Activated CD4-positive, alpha-beta T cell treated with anti-CD3 and anti-CD28 coated beads, Interleukin-2, amount 50 U/mL, for 24 hours (primary cell): ENCODE measurements around the gene DNAL4.

ENCODE experiments used
- DNase-seq, 2 donors: peaks; one replicate each; pipeline ENCODE4 v3.0.0-alpha.2; 2020; ENCODE audit warnings: low read depth in 1 of 2, low spot score in 1 of 2

The DNAL4 gene

GRCh38 chr22:38741576-38741975 is 52.4 kb downstream of the DNAL4 start:
- DNase-seq: no peak

GRCh38 chr22:38741166-38741565 is 52.8 kb downstream of the DNAL4 start:
- DNase-seq: no peak

GRCh38 chr22:38740754-38741153 is 53.2 kb downstream of the DNAL4 start:
- no peak for DNase-seq

- DNase-seq: no peak
Measured at GRCh38 chr22:38740116-38740723, 53.7 kb downstream of the DNAL4 start.

GRCh38 chr22:38739300-38740055 is 54.5 kb downstream of the DNAL4 start:
- DNase-seq: no peak

GRCh38 chr22:38738475-38739070 is 55.4 kb downstream of the DNAL4 start:
- DNase-seq: no peak

- DNase-seq: no peak
Measured at GRCh38 chr22:38737302-38738060, 56.5 kb downstream of the DNAL4 start.

GRCh38 chr22:38736257-38736570 is 57.7 kb downstream of the DNAL4 start:
- no peak for DNase-seq

- DNase-seq: no peak
Measured at GRCh38 chr22:38735465-38736256, 58.3 kb downstream of the DNAL4 start.

GRCh38 chr22:38735126-38735464 is 58.8 kb downstream of the DNAL4 start:
- no peak for DNase-seq

GRCh38 chr22:38734421-38735100 is 59.4 kb downstream of the DNAL4 start:
- no peak for DNase-seq

GRCh38 chr22:38733724-38734381 is 60.1 kb downstream of the DNAL4 start:
- DNase-seq: no peak

GRCh38 chr22:38733329-38733723 is 60.6 kb downstream of the DNAL4 start:
- peak in 1 of 2 donors; percentile 27 for DNase-seq

GRCh38 chr22:38732251-38732815 is 61.6 kb downstream of the DNAL4 start:
- no peak for DNase-seq

- DNase-seq: no peak
Measured at GRCh38 chr22:38731703-38732161, 62.2 kb downstream of the DNAL4 start.

- no peak for DNase-seq
Measured at GRCh38 chr22:38730411-38730871, 63.5 kb downstream of the DNAL4 start.

- DNase-seq: no peak
Measured at GRCh38 chr22:38729946-38730345, 64.0 kb downstream of the DNAL4 start.

- no peak for DNase-seq
Measured at GRCh38 chr22:38728871-38729796, 64.8 kb downstream of the DNAL4 start.
